HCT116 (cell line): ENCODE measurements around the gene TGM2.

ENCODE experiments used
- CTCF ChIP-seq, 3 experiments: fragments of 200-600 bp in 1 of 3; sonication (generic) in 1 of 3; IDR thresholded peaks in 2 of 3; conservative IDR thresholded peaks in 1 of 3; 2 replicates each; pipeline ENCODE4 v1.5.1; 2012 to 2017; ENCODE audit warnings: low read depth in 2 of 3, low read length in 2 of 3, antibody characterized with exemption in 1 of 3, borderline replicate concordance in 1 of 3, control low read depth in 1 of 3, mild to moderate bottlenecking in 1 of 3, mixed read lengths in 1 of 3, mixed run types in 1 of 3, moderate library complexity in 1 of 3; ENCODE audit not compliant: insufficient read depth in 1 of 3
- EZH2phosphoT487 ChIP-seq: fragments of 200-600 bp; IDR thresholded peaks from 2 replicates; pipeline ENCODE4 v1.6.1; 2018; ENCODE audit warnings: antibody characterized with exemption, borderline replicate concordance
- POLR2A ChIP-seq: IDR thresholded peaks from 2 replicates; pipeline ENCODE4 v1.7.0; 2011; ENCODE audit warnings: borderline replicate concordance; ENCODE audit not compliant: insufficient read depth, insufficient read length; ENCODE audit errors: extremely low read depth
- POLR2AphosphoS5 ChIP-seq: IDR thresholded peaks from 2 replicates; pipeline ENCODE4 v1.6.1; 2011; ENCODE audit warnings: mild to moderate bottlenecking, low read depth, low read length, moderate library complexity
- RAD21 ChIP-seq: IDR thresholded peaks from 2 replicates; pipeline ENCODE4 v1.6.1; 2012; ENCODE audit warnings: low read depth, mild to moderate bottlenecking
- REST ChIP-seq: IDR thresholded peaks from 2 replicates; pipeline ENCODE4 v1.6.1; 2012; ENCODE audit warnings: low read depth

GRCh38 chr20:38211200-38212097, 46.4 kb upstream of the TGM2 start:
- TF ChIP-seq CTCF (IDR thresholded peaks at IDR 0.05 in 2 of 3, conservative IDR thresholded peaks at IDR 0.05 in 1 of 3; ENCODE audit: borderline replicate concordance in 1 of 3, insufficient read depth in 1 of 3, low read depth in 2 of 3, low read length in 2 of 3) (no peak), POLR2A (no peak), EZH2phosphoT487 (no peak), RAD21 (no peak), POLR2AphosphoS5 (no peak), REST (no peak)
